DLD1 (cell line): Measurements from ENCODE around the gene LPP.

Source experiments
- in situ Hi-C: cut with HindIII; loops from 2 replicates; pipeline ENCODE4 v1.10.0; 2017; ENCODE audit warnings: low sequenced_read_pairs

The LPP gene

DNA sequence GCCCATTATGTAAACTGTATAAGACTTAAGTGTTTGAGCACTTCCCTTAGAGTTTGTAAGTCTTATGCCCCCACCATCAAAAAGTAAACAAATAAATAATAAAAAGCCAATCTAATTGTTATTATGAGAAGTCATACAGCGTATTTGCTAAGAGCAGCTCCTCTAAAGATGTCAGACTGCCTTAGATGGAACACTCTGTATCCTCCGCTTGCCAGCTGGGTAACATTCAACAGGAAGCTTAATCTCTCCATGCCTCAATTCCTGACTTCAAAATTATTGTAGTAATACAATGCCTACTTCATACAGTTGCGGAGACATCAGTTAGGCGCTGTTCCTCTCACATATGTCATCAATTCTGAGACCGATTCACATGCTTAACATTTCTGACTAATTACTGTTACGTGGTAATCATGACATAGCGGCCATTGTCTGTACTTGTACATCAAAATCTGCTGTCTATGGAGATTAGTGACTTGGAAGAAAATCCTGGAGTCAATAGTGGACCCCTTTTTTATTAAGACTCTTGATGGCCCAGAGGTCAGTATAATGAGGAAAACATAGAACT, 417.7 kb downstream of the LPP start:
- in situ Hi-C loops: no loop called here

- in situ Hi-C loops: no loop called here
Measured at GRCh38 chr3:188573291-188573940, 419.5 kb downstream of the LPP start.

GRCh38 chr3:188573956-188574355, 420.0 kb downstream of the LPP start:
- in situ Hi-C loops: no loop called here

- in situ Hi-C loops: no loop called here
Measured at GRCh38 chr3:188574885-188575284, 420.9 kb downstream of the LPP start.

DNA sequence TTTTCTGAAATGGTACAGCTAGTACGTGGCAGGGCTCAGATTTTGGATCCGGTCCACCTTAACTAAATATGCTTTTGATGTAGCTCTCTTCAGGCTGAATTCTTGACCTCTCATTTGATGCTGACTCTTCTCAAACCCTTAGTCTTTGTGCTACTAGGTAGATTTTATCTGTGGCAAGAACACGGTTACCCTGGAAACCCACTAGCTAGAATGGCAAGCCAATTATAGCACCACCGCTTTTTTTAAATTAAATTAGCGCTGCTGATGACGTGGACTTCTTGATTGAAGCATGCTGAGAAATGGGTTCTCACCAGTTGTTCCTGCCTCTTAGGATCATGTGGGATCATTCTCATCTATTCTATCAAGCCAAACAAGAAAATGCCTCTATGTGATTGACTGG, 421.5 kb downstream of the LPP start:
- in situ Hi-C loops: no loop called here

DNA sequence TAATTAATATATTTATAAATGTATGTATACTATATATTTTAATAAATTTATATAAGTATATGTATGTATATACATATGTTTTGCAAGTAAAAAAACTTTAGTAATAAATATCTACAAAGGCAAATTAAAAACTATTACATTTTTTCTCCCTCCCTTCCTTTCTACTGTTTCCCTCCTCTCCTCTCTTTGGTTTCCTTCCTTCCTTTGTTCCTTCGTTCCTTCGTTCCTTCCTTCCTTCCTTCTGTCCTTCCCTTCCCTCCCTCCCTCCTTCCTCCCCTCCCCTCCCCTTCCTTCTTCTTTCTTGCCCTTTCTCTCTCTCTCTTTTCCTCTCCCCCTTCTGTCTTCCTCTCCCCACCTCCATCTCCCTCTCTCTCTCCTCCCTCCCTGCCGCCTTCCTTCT, 423.6 kb downstream of the LPP start:
- in situ Hi-C loops: no loop called here

DNA sequence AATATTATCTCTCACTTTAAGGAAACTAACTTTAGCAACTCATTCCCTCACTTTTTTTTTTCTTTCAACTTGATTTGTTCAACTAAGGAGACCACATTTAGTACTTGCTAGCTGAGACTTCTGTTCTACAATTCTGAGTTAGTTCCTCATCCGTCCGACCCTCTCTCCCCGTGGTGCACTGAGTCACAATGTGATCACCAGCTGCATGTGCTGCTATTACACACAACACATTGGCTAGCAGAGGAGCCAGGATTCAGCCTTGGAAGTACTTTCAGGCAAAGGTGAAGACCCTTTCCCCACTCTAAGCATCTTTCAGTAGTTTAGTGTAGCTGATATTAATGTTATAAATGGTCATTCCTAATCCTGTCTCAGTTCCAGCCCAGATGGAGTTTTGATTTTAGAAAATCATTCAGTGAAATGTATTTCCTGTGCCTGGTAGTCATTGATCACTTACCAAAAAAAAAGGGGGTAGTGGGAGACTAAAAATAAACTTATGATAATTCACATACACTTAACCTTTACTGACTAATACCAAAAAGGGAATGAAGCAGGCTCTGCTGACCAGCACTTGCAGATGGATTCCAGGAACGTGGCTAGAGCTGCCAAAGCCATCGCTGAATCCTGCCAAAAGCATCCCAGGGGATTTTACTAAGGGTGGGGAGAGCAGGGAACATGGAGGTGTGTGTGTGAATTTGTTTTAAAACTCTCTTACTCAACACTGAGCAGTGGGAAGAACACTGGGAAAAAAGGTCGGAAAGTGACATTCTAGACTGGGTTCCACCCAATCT, 424.8 kb downstream of the LPP start:
- in situ Hi-C loops: no loop called here

- in situ Hi-C loops: no loop called here
Measured at GRCh38 chr3:188580223-188580622, 426.3 kb downstream of the LPP start.

- in situ Hi-C loops: no loop called here
Measured at GRCh38 chr3:188580659-188581058, 426.7 kb downstream of the LPP start.

- in situ Hi-C loops: no loop called here
Measured at GRCh38 chr3:188581365-188581764, 427.4 kb downstream of the LPP start.

GRCh38 chr3:188581792-188582191, 427.8 kb downstream of the LPP start:
- in situ Hi-C loops: no loop called here

- in situ Hi-C loops: no loop called here
Measured at GRCh38 chr3:188583341-188584161, 429.6 kb downstream of the LPP start.

DNA sequence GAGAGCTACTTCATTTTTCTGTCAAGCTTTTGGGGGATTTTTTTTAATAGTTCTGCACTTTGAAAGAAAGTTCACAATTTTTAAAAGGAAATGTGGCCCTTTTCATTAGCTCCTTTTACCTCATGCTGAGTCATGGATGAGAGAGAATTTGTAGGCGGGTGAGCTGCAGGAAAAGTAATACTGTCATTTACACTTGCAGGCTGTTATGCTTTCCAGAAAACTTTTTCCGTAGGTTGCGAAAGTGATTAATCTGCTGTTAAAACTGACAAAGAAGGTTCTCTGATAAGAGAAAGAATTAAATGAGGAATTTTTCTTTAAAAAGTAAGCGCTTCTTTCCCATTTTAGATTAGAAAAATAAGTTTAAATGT, 430.2 kb downstream of the LPP start:
- in situ Hi-C loops: no loop called here

DNA sequence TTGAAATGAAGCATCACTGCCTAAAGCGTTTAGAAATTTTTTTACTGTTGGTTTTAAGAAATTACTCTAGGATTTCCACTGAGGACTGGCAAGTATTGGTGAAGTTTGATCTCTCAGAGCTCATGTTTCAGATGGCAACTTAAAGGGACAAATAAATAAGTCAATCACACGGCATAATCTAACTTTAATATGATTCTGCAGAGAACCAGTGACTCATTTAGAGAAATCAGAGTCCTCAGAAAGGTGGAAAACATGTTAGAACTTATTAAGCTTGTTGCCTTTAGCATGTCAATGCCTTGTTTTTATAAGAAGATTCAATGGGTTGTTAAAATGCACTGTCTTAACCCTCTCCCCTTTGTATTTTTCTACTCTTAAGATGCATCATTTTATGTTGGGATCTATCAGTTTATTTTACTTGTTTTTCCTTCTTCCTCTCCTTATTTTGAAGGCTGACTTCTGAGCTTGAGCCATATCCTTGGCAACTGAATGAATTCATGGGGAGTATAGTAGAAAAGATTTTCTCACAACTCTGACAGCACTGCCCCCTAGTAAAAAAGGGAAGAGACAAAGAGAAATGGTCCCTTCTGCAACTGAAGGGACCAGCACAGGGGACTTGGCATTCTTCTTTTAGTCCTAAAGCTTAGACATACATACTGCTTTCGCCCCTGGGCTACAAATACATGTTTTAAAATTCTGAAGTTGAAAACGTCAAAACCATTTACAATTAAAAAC, 431.2 kb downstream of the LPP start:
- in situ Hi-C loops: no loop called here

DNA sequence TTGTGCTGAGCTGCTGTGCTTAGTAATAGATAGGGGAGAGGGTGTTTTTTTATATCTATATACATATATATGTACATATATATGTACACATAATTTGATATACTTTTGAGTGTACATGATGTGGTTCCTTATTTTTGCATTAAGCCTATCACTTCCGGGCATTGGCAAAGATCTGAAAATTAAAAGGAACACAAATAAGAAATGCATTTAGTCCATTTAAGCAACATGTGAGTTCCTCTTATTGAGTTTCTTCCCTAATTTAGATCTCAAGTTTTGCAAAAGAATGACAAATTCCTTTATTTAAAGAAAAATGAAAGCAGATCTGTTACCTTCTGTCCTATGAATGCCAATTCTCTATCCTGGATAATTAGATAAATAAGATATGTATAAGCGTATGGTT, 435.1 kb downstream of the LPP start:
- in situ Hi-C loops: no loop called here

DNA sequence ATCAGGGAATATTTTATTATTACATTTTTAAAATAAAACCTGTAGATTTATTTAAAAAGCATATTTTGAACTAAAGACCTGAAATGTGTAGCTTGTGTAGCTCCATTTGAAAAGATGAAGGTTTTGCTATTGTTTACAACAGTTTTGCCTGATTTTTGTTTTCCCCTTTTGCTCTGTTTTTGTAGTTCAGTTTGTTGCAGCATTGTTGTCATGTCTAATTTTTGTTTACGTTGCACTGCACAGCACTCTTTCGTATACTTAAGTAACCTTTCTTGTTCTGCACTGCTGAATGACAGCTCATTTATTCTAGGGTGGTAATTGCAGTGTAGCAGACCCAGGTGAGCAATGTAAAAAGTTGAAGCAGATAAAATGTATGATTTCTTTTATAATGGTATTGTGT, 435.8 kb downstream of the LPP start:
- in situ Hi-C loops: no loop called here

DNA sequence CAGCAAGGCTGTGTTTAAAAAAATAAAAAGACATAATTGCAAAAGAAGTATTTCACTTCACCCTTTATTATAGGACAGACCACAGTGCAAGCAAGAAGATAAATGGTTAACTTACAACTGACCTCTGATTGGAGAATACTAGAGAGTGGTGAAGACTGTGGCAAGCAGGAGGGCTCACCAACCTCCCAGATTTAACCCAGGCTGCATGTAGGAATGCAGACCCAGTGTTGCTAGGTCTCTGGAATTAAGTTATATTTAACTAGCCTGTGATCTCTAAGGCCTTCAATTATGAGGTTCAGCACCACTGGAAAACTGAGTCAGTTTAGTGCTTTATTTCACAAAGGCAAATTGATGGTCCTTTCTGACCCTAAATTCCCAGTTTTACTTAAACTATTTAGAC, 436.6 kb downstream of the LPP start:
- in situ Hi-C loops: no loop called here

GRCh38 chr3:188594139-188594538, 440.2 kb downstream of the LPP start:
- in situ Hi-C loops: no loop called here

DNA sequence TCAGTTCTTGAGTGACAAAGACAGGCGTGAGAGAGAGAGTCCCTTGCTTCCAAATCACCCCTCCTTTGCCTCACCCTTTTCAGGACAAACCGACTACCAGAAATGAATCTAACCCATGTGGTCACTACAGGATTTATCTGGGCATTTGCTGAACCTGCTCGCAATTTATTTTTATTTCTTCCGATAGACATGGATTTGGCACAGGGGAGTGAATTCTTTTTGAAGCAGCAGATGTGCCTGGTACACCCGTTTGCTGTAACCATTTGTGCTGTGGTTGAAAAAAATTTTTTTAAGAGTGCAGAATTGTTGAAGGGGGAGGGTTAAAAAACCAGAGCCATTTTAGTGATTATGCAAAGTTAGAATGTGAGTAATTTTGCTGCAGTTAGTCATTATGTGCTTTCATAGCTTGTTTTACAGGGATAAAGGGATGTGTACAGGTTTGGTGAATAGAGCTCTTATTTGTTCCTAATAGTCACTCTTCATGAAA, 442.0 kb downstream of the LPP start:
- in situ Hi-C loops: no loop called here

- in situ Hi-C loops: no loop called here
Measured at GRCh38 chr3:188598894-188599293, 444.9 kb downstream of the LPP start.

DNA sequence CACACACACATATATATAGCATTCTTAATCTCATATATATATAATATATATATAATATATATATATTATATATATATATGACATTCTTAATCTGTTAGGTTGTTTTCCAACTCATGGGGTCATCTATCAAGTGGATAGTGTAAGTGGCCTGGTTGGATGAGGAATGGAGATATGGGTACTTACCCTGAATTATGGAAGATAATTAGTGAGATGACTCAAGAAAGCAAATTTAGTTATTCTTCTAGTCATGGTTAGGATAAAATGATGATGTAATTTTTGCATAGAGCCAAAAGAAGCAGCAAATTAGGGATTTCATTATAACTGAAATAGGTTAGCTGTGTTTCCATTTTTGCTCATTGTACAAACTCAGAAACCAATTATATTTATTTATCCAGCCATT, 448.2 kb downstream of the LPP start:
- in situ Hi-C loops: no loop called here
